HUES6 (cell line): Measurements from ENCODE around the gene EGFLAM.

Source experiments
- H3K27ac ChIP-seq: 2 replicates; pipeline ENCODE4 v1.7.0; 2013; ENCODE audit warnings: low read depth, mild to moderate bottlenecking, low read length, inconsistent platforms
- H3K27me3 ChIP-seq: 2 replicates; pipeline ENCODE4 v1.6.1; 2013; ENCODE audit warnings: low read length; ENCODE audit not compliant: control insufficient read depth, insufficient read depth
- H3K36me3 ChIP-seq: 2 replicates; pipeline ENCODE4 v1.6.1; 2013; ENCODE audit warnings: low read length; ENCODE audit not compliant: control insufficient read depth, insufficient read depth
- H3K4me1 ChIP-seq: 2 replicates; pipeline ENCODE4 v1.6.1; 2013; ENCODE audit warnings: low read length; ENCODE audit not compliant: control insufficient read depth, insufficient read depth
- H3K4me3 ChIP-seq: 2 replicates; pipeline ENCODE4 v1.5.1; 2013; ENCODE audit warnings: low read depth, low read length
- H3K9ac ChIP-seq: one replicate; pipeline ENCODE4 v1.6.1; 2013; ENCODE audit warnings: mild to moderate bottlenecking, low read length
- H3K9me3 ChIP-seq: 2 replicates; pipeline ENCODE4 v1.6.1; 2013; ENCODE audit warnings: low read depth, low read length; ENCODE audit not compliant: control insufficient read depth, insufficient read depth

The EGFLAM gene

DNA sequence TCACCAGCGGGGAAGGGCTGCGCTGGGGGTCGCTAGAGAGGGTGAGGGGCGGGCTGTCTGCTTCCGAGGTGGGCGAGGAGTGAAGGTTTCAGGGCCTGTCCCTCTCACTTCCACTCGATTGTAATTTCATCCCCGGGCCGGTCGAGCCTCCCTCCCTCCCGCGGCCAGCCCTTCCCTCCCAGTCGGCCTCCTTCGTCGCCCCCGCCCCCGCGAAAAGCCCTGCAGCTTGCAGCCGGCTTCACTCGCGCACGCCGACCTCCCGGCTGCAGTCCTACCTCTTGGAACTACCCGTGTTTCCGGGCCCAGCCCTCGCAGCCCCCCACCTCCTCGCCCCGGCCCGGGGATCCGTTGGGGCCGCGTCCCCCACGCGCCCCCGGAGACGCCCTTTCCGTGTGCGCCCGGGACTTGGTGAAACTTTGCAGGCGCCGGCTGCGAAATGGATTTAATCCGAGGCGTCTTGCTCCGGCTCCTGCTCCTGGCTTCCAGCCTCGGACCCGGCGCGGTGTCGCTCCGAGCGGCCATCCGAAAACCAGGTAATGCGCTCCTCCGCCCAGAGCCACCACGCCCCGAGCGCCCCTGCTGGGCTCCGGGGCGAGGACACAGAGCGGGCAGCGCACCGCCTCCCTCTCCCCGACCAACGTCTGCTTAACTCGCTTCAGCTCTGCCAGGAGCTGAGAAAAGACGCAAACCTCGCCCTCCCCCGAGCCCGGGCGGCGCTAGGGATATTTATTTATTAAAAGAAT is at the start of gene EGFLAM:
EGFLAM (plus strand) TSS at position 241 of the 743 bp plus-strand sequence; CDS start at position 437, 196 bp downstream.
- Histone ChIP-seq H3K9me3 (peaks cover 5% of the 10 kb centered on the region; the same call in 1 of the 2 replicates), H3K9ac (peak within 1 kb of the TSS; percentile 70), H3K36me3 (no peaks in the 10 kb centered on the region), H3K4me1 (peaks cover 17% of the 10 kb centered on the region), H3K4me3 (peak within 1 kb of the TSS; percentile 87), H3K27ac (peak within 1 kb of the TSS; percentile 70; the same call in 1 of the 2 replicates), H3K27me3 (peaks cover 90% of the 10 kb centered on the region)

DNA sequence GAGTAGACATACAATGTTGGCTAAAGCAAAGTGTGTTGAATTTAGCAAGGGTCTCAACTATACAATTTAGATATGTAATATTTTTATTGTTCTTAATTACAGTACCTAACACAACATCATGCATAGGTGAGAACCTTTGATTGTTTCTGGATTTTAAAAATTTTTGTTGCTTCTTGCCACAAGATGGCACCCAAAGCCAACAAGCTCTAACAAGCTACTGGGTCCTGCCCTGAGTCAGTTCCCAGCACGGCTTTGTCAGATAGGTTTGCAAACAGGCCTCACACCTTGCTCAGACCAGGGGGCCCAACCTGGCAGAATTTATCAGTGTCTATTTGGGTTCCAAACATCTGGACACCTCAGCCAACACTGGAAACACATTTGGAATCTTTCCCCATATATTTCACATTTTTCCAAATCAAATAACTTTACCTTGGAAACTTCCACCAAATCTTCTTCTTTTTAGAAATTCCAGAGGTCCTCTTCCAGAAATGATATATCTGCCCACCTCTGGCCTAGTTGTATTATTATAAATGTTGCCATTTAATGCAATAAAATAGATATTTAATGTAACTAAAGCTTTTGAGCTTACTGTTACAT is 49.5 kb upstream of the EGFLAM start:
- Histone ChIP-seq H3K9ac (no peak overlapping the region), H3K27me3 (no peaks in the 10 kb centered on the region), H3K4me1 (no peaks in the 10 kb centered on the region), H3K36me3 (no peaks in the 10 kb centered on the region), H3K9me3 (no peaks in the 10 kb centered on the region), H3K4me3 (no peak overlapping the region), H3K27ac (no peak overlapping the region)

DNA sequence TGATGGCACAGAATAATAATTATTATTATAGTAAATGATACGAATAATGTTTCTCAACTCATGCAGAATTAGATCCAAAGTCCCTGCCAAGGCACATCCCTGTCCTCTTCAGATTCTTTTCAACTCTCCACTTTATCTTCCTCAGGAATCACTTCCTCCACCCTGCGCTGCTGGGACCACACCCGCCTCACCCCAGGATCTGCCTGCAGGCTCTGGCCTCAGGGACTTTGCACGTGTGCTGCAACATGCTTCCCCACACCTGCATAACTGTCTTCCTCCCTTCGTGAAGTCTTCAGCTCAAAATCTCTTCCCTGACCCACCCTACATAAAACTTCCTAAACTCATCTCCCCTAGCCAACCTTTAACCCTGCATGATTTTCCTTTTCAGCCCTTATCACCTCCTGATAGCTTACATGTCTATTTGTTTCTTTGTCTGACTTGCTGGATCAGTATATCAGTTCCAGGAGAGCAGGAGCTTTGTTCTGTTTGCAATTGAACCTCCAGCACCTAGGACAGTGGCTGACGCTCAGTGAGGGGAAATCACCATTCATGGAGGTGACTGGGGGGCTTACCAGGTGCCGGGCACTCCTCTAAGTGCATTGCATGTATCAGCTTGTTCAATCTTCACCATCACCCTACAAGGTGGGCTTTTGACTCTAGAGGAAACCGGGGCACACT is 47.5 kb upstream of the EGFLAM start:
- Histone ChIP-seq H3K36me3 (no peaks in the 10 kb centered on the region), H3K9ac (no peak overlapping the region), H3K27ac (no peak overlapping the region), H3K9me3 (no peaks in the 10 kb centered on the region), H3K4me1 (no peaks in the 10 kb centered on the region), H3K27me3 (no peaks in the 10 kb centered on the region), H3K4me3 (no peak overlapping the region)

DNA sequence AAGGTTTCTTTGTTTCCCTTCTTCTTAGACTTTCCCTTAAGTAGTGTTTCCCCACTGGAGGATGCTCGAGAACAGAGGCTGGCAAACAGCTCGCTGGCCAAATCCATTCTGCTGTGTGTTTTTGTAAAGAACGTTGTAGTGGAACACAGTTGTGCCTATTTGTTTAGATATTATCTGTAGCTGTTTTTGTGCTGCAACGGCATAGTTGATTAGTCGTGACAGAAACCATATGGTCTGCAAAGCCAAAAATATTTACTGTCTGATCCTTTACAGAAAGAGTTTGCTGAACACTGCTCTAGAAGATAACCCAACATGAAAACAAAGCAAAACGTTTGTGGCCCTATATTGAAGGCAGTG is 47.0 kb upstream of the EGFLAM start:
- Histone ChIP-seq H3K27ac (no peak overlapping the region), H3K36me3 (no peaks in the 10 kb centered on the region), H3K9me3 (no peaks in the 10 kb centered on the region), H3K27me3 (no peaks in the 10 kb centered on the region), H3K4me3 (no peak overlapping the region), H3K9ac (no peak overlapping the region), H3K4me1 (no peaks in the 10 kb centered on the region)

DNA sequence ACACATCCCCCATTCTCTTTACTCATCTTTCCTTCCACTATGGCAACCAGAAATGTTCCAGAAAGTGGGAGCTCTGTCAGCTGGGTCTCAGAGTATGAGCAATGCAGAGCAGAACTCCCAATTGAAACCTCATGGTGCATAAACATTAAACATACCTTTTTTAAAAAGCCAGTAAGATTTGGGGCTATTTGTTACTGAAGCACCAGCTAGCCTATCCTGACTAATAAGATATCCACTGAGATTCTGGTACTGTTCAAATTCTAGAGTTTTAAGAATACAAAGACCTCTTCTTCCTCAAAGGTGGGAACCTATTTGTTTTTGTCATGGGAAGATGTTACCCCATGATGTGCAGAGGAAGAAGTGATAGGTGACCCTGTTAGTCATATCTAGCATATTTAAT is 46.1 kb upstream of the EGFLAM start:
- Histone ChIP-seq H3K9ac (no peak overlapping the region), H3K27ac (no peak overlapping the region), H3K27me3 (no peaks in the 10 kb centered on the region), H3K9me3 (no peaks in the 10 kb centered on the region), H3K36me3 (no peaks in the 10 kb centered on the region), H3K4me1 (no peaks in the 10 kb centered on the region), H3K4me3 (no peak overlapping the region)

DNA sequence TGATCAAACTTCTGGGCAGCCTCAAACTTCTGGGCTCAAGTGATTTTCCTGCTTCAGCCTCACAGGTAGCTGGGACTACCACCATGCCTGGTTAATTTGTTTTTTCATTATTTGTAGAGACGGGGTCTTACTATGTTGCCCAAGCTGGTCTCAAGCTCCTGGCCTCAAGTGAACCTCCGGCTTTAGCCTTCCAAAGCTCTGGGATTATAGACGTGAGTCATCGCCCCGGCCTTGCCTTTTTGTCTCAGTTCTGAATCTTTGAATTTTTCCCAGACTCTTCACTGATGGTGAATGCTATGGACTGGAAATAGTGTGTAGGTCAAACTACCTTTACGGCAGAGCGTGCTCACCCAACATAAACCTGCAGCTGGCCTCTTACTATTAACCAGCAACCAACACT is 32.3 kb upstream of the EGFLAM start:
- Histone ChIP-seq H3K9ac (no peak overlapping the region), H3K9me3 (0 out of 2 replicates have a peak, but pooled peaks cover 2% of the 10 kb centered on the region), H3K36me3 (no peaks in the 10 kb centered on the region), H3K27me3 (no peaks in the 10 kb centered on the region), H3K27ac (no peak overlapping the region), H3K4me3 (no peak overlapping the region), H3K4me1 (no peaks in the 10 kb centered on the region)

DNA sequence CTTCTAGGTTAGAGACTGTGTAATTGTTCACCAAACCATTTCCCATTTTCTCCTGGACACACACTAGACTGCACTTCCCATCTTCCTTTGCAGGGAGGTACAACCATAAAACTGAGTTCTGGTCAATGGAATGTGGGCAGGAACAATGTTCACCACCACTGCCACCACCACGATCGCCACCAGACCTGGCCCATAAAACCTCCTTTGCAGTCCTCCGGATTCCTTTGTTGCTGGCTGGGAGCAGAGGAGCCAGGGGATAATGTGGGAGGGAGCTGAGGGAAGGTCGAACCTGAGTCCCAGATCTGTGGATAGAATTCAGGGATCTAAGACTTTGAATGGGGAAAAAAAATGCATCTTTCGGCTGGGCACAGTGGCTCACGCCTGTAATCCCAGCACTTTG is 29.4 kb upstream of the EGFLAM start:
- Histone ChIP-seq H3K27ac (no peak overlapping the region), H3K27me3 (no peaks in the 10 kb centered on the region), H3K36me3 (no peaks in the 10 kb centered on the region), H3K4me3 (no peak overlapping the region), H3K9ac (no peak overlapping the region), H3K9me3 (peaks cover under 1% of the 10 kb centered on the region; the same call in 1 of the 2 replicates), H3K4me1 (no peaks in the 10 kb centered on the region)

DNA sequence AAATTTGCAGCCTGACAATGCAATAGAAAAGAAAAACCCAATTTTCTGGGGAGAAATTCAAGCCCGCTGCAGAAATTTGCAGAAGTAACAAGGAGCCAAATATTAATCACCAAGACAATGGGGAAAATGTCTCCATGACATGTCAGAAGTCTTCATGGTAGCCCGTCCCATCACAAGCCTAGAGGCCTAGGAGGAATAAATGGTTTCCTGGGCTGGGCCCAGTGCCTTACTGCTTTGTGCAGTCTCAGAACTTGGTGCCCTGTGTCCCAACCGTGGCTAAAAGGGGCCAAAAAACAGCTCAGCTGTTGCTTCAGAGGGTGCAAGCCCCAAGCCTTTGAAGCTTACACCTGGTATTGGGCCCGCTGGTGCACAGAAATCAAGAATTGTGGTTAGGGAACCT is 23.6 kb upstream of the EGFLAM start:
- H3K4me1 ChIP-seq = no peaks in the 10 kb centered on the region
- no peak overlapping the region for H3K9ac ChIP-seq
- no peak overlapping the region for H3K4me3 ChIP-seq
- peaks cover 17% of the 10 kb centered on the region for H3K9me3 ChIP-seq
- no peaks in the 10 kb centered on the region for H3K27me3 ChIP-seq
- no peak overlapping the region for H3K27ac ChIP-seq
- H3K36me3 ChIP-seq = no peaks in the 10 kb centered on the region

DNA sequence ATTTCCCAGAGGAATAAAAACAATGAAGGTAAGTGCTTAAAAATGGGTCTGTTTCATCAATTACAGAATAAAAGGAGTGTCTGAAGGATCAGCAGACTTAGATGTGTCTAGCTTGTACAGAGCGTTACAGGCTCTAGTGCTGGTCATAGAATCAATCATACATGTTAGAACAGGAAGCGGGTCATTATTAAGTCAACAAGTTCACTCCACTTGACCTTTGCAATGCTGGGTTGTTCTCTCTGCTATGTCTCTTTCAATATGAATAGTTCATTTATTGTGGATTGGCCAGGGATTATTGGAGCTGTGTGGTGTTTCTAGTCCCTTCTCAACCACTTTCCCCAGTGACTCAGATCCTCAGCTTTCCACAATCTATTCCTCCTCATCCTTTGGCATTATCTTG is 20.7 kb upstream of the EGFLAM start:
- Histone ChIP-seq H3K4me3 (no peak overlapping the region), H3K27me3 (no peaks in the 10 kb centered on the region), H3K36me3 (no peaks in the 10 kb centered on the region), H3K27ac (no peak overlapping the region), H3K9ac (no peak overlapping the region), H3K4me1 (no peaks in the 10 kb centered on the region), H3K9me3 (peaks cover 17% of the 10 kb centered on the region)

DNA sequence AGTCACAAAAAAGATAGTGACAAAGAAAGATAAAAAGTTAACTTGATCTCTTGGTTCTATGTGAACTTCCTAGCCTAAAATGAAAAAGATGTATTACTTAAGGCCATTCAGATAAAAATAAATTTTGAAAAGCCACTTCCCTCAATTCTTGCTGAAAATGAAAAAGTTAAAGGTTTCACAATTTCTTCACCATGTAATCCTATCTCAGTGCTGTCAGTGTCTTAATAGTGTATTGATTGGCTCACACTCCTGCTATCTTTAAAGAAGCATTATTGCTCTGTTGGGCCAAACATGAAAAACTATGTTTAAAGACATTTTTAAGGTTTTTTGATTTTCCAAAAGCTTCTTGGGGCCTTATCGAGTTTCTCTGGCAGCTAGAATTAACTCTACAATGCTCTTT is 18.1 kb upstream of the EGFLAM start:
- H3K27ac ChIP-seq = no peak overlapping the region
- H3K36me3 ChIP-seq = no peaks in the 10 kb centered on the region
- H3K27me3 ChIP-seq = no peaks in the 10 kb centered on the region
- no peaks in the 10 kb centered on the region for H3K4me1 ChIP-seq
- no peak overlapping the region for H3K4me3 ChIP-seq
- no peak overlapping the region for H3K9ac ChIP-seq
- H3K9me3 ChIP-seq = peaks cover 7% of the 10 kb centered on the region

DNA sequence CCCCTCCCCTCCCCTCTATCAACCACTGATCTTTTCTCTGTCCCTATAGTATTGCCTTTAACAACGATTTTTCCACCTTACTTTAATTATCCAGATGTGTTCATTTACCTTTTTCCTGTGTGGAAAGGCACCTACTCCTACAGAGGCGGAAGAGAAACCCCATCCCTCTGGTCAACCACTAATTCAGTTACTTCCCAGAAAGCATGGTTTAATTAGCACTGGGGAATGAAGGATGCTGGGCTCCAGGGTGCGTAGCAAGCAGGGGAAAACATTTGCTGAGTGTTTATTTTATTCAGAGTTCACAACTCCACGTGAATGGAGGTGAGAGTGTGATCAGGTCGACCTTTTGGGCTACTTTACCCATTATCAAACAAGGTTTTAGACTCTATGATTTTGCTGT is 16.7 kb upstream of the EGFLAM start:
- H3K27ac ChIP-seq = no peak overlapping the region
- H3K9me3 ChIP-seq = no peaks in the 10 kb centered on the region
- H3K27me3 ChIP-seq = no peaks in the 10 kb centered on the region
- H3K9ac ChIP-seq = no peak overlapping the region
- H3K4me3 ChIP-seq = no peak overlapping the region
- H3K4me1 ChIP-seq = no peaks in the 10 kb centered on the region
- no peaks in the 10 kb centered on the region for H3K36me3 ChIP-seq
